Hematopoietic multipotent progenitor cell (in vitro differentiated cells): ENCODE data around the gene N4BP2. TPM values are rescaled to one million over a fixed set of nuclear protein-coding genes. Genes with fewer than 3 reads are reported as not detected.
"Not testable (repeated sequence)": the region's sequence is repeated elsewhere in the genome, so short reads cannot be mapped to it uniquely, and the experiment has no call there.

Source experiments
- DNase-seq, 3 donors: peaks; one replicate each; pipeline ENCODE4 v3.0.0-alpha.2; 2011 to 2015; ENCODE audit warnings: low read depth in 2 of 3, low spot score in 2 of 3
- total RNA-seq: library from RNA; depleted of rRNA; stranded (reverse); fragments of >200 nt; gene quantifications from one replicate; pipeline ENCODE4 v1.2.3, GENCODE V29; 2012

N4BP2 gene
- total RNA-seq, result 14.3 TPM

GRCh38 chr4:40056716-40057585 is at the start of gene N4BP2:
Gene N4BP2, plus strand, starts transcription at chr4:40056850. Its CDS starts 40,491 bp downstream, at chr4:40097341.
- DNase-seq, result peak; percentile 65 to 86 (median 85)

DNA sequence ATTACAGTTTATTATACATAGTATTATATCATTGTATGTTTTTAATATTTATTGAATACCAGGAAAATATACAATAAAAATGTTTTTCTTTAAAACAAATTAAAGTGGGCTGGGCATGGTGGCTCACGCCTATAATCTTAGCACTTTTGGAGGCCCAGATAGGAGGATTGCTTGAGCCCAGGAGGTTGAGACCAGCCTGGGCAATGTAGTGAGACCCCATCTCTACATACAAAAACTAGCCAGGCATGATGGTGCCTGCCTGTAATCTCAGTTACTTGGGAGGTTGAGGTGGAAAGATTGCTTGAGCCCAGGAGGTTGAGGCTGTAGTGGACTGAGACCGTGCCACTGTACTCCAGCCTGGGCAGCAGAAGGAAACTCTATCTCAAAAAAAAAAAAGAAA is 40.6 kb upstream of the N4BP2 start:
- DNase-seq, result no peak

DNA sequence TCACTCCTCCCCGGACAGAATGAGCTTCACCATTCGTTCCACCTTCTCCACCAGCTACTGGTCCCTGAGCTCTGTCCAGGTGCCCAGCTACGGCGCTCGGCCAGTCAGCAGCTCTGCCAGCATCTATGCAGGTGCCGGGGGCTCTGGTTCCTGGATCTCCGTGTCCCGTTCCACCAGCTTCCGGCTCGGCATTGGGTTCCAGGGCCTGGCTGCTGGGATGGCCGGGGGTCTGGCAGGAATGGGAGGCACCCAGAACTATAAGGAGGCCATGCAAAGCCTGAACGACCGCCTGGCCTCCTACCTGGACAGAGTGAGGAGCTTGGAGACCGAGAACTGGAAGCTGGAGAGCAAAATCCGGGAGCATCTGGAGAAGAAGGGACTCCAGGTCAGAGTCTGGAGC is 36.4 kb upstream of the N4BP2 start:
- DNase-seq, result no peak

- DNase-seq, result not testable (repeated sequence)
Measured at GRCh38 chr4:40021116-40021515, 35.5 kb upstream of the N4BP2 start.

DNA sequence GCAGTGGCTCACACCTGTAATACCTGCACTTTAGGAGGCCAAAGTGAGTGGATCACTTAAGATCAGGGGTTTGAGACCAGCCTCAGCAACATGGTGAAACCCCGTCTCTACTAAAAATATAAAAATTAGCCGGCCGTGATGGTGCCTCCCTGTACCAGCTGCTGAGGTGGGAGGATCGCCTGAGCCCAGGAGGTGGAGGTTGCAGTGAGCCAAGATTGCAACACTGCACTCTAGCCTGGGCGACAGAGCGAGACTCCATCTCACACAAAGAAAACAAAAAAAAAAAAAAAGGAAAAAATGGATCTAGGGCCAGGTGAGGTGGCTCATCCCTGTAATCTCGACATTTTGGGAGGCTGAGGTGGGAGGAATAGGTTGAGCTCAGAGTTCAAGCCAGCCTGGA is 32.6 kb upstream of the N4BP2 start:
- DNase-seq, result not testable (repeated sequence)

- no peak for DNase-seq
Measured at GRCh38 chr4:40032785-40033184, 23.9 kb upstream of the N4BP2 start.

GRCh38 chr4:40033613-40034012 is 23.0 kb upstream of the N4BP2 start:
- no peak for DNase-seq

- DNase-seq, result no peak
Measured at GRCh38 chr4:40038977-40039376, 17.7 kb upstream of the N4BP2 start.

GRCh38 chr4:40040908-40041307 is 15.7 kb upstream of the N4BP2 start:
- DNase-seq, result no peak

GRCh38 chr4:40043786-40044185 is 12.9 kb upstream of the N4BP2 start:
- DNase-seq, result no peak

DNA sequence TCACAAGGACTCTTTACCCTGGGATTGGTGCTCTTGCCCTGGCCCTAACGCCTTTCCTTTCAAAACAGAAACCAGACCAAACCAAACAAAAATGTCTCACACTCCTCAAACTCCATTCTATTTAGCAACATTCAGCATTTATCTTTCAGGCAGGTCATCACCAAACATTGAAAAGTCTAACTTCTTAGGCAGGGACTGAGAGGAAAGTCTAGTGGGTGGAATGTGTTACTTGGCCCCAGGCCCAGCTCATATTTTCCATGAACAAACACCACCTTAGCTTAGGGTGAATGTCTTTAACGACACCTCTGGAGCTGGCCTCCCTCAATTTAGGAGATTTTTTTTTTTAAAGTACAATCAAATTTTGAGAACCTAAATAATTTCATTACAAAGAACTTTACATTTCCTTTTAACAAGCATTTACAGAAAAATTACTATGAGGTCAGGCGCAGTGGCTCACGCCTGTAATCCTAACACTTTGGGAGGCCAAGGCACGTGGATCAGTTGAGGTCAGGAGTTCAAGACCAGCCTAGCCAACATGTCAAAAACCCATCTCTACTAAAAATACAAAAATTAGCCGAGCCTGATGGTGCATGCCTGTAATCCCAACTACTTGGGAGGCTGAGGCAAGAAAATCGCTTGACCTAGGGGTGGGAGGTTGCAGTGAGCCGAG is 10.2 kb upstream of the N4BP2 start:
- DNase-seq, result no peak

DNA sequence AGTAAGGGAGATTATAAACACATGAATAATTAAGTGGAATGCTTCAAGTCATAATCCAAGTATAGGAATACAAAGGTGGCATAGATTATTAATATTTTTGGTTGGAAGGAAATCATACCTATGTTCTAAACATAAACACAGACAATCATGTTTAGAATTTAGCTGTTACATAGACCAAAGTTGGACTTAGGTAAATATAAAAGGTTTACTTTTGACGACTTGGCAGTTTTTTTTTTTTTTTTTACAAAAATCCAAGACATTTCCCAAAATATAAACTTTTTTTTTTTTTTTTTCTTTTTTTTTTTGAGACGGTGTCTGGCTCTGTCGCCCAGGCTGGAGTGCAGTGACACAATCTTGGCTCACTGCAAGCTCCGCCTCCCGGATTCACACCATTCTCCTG is 3.5 kb upstream of the N4BP2 start:
- DNase-seq, result no peak

DNA sequence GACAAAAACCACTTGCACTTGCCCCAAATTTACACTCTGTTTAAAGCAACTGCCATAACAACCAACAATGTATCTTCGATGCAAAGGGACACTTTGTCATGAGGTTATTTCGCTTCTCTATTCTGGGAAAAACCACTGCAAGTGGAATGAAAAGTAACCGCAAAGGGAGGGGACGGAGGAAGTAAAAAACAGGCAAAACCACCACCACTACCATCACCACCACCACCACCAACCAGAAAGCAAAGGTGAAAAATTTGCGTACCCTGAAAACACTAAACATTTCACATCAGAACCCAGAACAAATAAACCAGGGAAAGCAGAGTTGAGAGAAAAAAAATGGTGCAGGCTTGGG is 1.2 kb upstream of the N4BP2 start:
- peak in 1 of 3 donors; percentile 18 for DNase-seq

DNA sequence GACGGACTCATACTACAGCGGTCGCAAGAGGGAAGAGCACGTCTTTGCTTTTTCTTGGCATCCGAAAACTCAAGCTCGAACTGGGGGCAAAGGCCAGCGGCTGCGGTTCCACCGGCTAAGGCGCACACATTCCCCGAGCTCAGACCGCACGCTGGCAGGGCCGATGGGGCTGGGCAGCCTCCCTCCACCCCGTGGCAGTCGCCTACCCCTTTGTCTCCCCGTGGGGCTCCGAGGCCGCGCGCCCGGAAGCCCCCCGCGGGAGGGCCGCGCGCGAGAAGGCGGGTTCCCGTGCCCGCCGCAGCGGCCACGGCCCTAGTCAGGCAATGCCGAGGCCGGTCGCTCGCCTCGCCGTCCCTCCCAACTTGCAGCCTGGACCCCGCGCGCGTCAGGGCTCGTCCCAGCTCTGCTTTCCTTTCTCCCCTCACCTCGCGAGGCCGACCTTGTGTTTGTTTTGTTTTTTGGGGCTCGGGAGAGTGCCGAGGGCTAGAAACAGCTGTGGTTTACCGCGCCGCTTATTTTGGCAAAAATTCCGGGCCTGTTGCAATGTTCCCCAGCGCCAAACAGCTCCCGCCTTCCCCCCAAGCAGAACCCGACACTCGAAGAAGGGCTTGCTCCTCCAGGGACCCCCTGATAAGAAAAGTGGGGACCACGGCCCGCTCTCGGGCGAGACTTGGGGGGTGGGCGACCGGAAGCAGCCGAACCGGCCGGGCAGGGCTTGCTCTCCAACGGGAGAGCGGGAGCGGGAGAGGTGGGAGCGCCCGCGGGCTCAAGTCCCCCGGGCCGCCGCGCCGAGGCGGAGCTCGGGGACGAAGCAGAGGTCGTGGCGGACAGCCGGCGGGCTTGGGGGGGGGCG is 561 bp upstream of the N4BP2 start:
- DNase-seq, result peak; percentile 31 to 82 (median 81)

GRCh38 chr4:40057586-40058091 is 989 bp downstream of the N4BP2 start:
- DNase-seq, result peak; percentile 49 to 93 (median 88)

DNA sequence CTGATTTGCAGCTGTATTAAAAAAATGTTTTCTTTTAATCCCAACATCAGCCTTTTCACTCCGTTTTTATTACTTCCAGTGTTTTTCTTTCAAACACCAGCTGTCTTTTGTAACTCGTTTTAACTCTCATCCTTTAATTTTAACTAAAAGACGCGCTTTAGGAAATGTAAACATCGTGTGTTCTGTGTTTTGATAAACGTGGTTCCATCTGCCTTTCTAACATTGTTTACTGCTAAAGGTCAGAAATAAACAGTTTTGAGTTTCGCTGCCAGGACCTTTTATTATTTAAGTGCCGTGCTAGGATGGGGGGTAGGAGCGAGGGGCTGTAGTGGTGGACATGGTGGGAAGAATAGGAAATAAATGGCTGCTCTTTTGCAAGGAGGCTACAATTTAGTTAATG is 1.5 kb downstream of the N4BP2 start:
- DNase-seq, result peak in 1 of 3 donors; percentile 16

GRCh38 chr4:40058854-40059253 is 2.2 kb downstream of the N4BP2 start:
- no peak for DNase-seq

DNA sequence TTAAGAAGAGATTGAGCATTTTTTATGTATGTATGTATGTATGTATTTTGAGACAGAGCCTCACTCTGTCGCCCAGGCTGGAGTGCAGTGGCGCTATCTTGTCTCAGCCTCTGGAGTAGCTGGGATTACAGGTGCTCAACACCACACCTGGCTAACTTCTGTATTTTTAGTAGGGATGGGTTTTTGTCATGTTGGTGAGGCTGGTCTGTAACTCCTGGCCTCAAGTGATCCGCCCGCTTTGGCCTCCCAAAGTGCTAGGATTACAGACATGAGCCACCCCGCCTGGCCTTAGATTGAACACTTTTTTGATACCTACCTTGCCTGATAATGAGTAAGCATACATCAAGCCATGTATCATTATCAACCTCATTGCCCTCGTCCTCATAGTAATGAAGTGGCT is 2.7 kb downstream of the N4BP2 start:
- DNase-seq, result no peak

GRCh38 chr4:40065010-40065409 is 8.4 kb downstream of the N4BP2 start:
- no peak for DNase-seq

- no peak for DNase-seq
Measured at GRCh38 chr4:40066651-40067050, 10.0 kb downstream of the N4BP2 start.

DNA sequence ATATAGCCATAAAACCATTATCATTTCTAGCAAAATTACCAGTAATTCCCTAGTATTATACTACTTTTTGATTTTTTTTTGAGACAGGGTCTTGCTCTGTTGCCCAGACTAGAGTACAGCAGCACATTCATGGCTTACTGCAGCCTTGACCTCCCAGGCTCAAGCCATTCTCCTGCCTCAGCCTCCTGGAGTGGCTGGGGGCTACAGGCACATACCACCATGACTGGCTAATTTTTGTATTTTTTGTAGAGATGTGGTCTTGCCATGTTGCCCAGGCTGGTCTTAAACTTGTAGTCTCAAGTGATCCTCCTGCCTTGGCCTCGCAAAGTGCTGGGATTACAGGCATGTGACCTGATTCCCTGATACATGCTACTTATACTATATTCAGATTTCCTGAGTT is 13.7 kb downstream of the N4BP2 start:
- no peak for DNase-seq
